SJSA1 (cell line): ENCODE measurements around the gene ANXA9. TPM values are rescaled to one million over a fixed set of nuclear protein-coding genes. Genes with fewer than 3 reads are reported as not detected.
A peak's percentile ranks its signal among the peaks of the same experiment; 100 is the strongest.

ENCODE experiments used
- DNase-seq, 2 experiments: peaks; one replicate each; pipeline ENCODE4 v3.0.0-alpha.2; 2015 to 2020; ENCODE audit warnings: low spot score in 2 of 2, low read depth in 1 of 2
- H3K27ac ChIP-seq: fragments of 250-450 bp; sonication (Bioruptor Pico); 2 replicates; pipeline ENCODE4 v1.5.1; 2020; ENCODE audit warnings: mild to moderate bottlenecking, moderate library complexity
- H3K27me3 ChIP-seq: fragments of 250-450 bp; sonication (Bioruptor Pico); replicated peaks from 2 replicates; pipeline ENCODE4 v1.5.1; 2020; ENCODE audit warnings: mild to moderate bottlenecking, moderate library complexity
- H3K36me3 ChIP-seq: fragments of 250-450 bp; sonication (Bioruptor Pico); 2 replicates; pipeline ENCODE4 v1.5.1; 2020; ENCODE audit warnings: mild to moderate bottlenecking
- H3K4me1 ChIP-seq: fragments of 250-450 bp; sonication (Bioruptor Pico); replicated peaks from 2 replicates; pipeline ENCODE4 v1.6.1; 2021; ENCODE audit warnings: mild to moderate bottlenecking
- H3K4me3 ChIP-seq: fragments of 250-450 bp; sonication (Bioruptor Pico); 2 replicates; pipeline ENCODE4 v1.5.1; 2020; ENCODE audit warnings: mild to moderate bottlenecking
- H3K9me3 ChIP-seq: fragments of 250-450 bp; sonication (Bioruptor Pico); replicated peaks from 2 replicates; pipeline ENCODE4 v1.5.1; 2020; ENCODE audit warnings: mild to moderate bottlenecking
- total RNA-seq: library from RNA; depleted of rRNA; stranded (reverse); fragments of >200 nt; shearing (Covaris generic); gene quantifications from 2 replicates; pipeline ENCODE4 v1.2.3, GENCODE V29; 2014

The ANXA9 gene
- total RNA-seq, 1 experiment from 2014 or later: not detected

DNA sequence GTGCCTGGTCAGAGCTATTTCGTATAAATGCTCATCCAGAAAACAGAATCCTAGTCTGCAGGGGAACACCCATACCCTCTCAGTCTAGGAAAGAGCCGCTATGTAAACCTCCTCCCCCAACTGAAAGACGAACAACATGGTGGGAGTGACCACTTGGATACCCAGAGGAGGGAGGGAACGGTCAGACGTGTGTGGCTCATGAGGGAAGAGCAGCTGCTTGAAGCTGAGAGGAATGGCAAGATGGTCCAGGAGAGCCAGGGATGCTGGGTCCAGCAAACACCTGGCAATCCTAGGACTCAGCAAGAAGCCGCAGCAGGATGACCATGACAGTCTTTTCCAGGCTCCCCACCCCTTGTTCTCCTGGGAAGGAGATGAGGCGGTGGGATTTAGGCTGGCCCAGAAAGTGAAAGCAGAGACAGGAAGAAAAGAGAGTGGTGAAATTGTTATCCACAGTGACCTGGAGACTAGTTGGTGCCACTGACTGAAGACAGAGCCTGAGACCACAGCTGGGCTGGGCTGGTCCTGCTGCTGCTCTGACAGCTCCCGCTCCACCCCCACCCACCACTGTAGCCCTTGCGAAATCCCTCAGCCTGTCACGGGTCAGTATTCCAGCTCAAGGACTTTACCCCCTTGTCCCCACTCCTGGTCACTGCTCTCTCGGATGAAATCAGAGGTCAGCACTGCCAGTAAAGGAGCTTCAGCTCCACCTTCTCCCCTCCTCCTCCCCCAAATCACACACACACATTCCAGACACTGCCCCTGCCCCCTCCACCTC, 11.1 kb upstream of the ANXA9 start:
- Histone ChIP-seq H3K27ac (no peak overlapping the region), H3K36me3 (peaks cover 64% of the 10 kb centered on the region), H3K4me3 (no peak overlapping the region)

DNA sequence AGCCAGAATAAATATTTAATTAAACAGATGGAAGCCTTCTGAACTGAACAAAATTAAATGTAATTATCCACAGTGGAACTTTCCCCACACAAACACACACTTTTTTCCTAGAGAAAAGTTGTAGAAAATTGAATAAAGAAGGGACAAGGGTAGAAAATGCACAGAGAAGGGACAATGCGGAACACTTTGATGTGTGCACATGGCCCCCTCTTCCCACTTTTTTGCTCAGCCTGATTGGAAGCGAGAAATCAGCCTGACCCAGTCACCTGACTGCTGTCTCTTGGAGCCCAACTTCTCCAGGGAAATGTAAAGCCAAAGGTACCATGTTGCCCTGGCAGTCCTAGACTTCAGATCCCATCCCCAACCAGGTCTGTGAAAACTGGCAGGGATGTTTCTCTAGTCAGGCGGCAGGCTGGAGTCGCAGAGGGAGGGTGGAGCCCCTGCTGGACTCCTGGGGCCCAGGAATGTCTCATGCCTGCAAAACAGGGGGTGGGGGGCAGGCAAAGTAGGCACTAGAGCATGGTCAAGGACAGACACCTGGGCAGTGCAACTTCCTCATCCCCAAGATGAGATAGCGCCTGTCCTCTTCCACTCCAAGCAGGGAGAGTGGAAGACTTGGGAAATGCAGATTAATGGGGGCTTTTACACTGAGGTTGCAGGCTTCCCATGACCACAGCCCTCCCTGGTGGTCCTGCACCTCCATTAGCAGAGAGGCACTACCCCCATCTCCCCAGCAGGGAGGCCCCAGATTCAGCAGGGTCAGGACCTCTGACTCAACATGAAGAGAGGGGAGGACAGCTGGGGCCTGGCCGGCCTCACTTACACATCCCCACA, 10.3 kb upstream of the ANXA9 start:
- peaks cover 37% of the 10 kb centered on the region for H3K4me1 ChIP-seq
- H3K9me3 ChIP-seq: no peaks in the 10 kb centered on the region
- H3K36me3 ChIP-seq: peaks cover 56% of the 10 kb centered on the region
- H3K4me3 ChIP-seq: no peak overlapping the region
- H3K27ac ChIP-seq: no peak overlapping the region
- no peak for DNase-seq
- H3K27me3 ChIP-seq: no peaks in the 10 kb centered on the region

More for the DNA sequence above, 11.1 kb upstream of the ANXA9 start:
- Histone ChIP-seq H3K27me3 (no peaks in the 10 kb centered on the region), H3K9me3 (no peaks in the 10 kb centered on the region), H3K4me1 (peaks cover 35% of the 10 kb centered on the region)
- DNase-seq: no peak

DNA sequence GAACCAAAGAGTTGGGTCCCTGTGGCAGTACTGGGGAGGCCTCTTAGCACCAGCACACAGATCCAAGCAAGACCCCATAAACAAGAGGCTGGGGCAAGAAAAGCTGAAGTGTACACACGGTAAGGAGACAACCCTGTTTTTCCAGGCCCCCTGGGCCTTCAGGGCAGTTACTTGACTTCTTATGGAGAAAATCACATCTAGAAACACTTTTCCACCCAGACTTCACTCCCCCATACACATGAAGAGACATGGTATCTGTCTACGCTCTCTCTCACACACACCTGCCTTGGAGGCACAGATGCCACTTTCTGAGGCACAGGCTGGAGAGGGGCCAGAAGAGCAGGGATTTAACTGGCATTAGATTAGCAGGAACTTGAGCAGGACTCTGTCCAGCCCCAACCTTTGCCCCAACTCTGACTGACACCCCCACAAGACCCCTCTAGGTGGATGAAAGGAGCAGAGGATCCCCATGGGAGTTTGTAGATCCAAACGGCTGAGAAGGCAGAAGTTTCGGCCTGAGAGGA, 9.6 kb upstream of the ANXA9 start:
- no peaks in the 10 kb centered on the region for H3K9me3 ChIP-seq
- no peak overlapping the region for H3K4me3 ChIP-seq
- peaks cover 49% of the 10 kb centered on the region for H3K36me3 ChIP-seq
- H3K4me1 ChIP-seq: peaks cover 44% of the 10 kb centered on the region
- no peaks in the 10 kb centered on the region for H3K27me3 ChIP-seq
- DNase-seq: no peak
- no peak overlapping the region for H3K27ac ChIP-seq

- H3K4me1 ChIP-seq: peaks cover 53% of the 10 kb centered on the region
- DNase-seq: no peak
- H3K27ac ChIP-seq: peak overlapping the region; percentile 88
- no peaks in the 10 kb centered on the region for H3K9me3 ChIP-seq
- H3K36me3 ChIP-seq: peaks cover 40% of the 10 kb centered on the region
- no peaks in the 10 kb centered on the region for H3K27me3 ChIP-seq
- H3K4me3 ChIP-seq: peak overlapping the region; percentile 96
Observed at GRCh38 chr1:150973258-150973835, 8.7 kb upstream of the ANXA9 start.

DNA sequence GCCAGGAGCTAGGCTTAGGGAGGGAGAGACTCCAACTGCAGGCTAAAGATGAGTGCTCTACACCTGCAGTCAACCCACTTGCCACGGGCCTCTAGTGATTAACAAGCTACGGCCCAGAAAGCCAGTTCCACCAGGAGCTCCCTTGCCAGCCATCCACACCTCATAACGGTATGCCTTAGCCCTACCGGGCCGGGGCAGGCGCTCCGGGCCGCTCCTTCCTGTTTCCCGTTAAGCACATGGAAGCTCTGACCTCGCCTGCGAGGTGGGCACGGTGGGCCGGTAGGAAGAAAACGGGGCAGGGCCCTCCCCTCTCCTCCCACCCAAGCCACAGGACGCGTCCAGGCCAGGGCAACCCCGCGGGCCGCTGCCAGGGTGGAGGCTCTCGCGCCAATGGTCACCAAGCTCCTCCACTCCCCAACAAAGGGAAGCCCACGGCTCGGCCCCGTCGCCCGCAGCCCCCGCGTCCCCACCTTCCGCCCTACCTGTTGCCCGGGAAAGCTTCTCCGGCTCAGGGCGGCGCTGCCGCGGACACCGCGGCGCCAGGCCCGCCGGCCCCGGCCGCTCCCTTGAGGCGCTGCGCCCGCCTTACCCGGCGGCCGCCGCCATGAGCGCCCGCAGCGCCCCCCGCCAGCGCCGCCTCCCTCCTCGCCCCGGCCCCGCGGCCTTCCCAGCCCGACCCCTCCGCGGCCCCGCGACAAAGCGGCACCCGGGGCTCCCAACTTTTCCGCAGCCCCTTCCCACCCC, 8.1 kb upstream of the ANXA9 start:
- peaks cover 34% of the 10 kb centered on the region for H3K36me3 ChIP-seq
- peak overlapping the region; percentile 96 for H3K4me3 ChIP-seq
- peak in 1 of 2 experiments; percentile 48 for DNase-seq
- no peaks in the 10 kb centered on the region for H3K9me3 ChIP-seq
- H3K27me3 ChIP-seq: no peaks in the 10 kb centered on the region
- peak overlapping the region; percentile 88 for H3K27ac ChIP-seq
- peaks cover 56% of the 10 kb centered on the region for H3K4me1 ChIP-seq

DNA sequence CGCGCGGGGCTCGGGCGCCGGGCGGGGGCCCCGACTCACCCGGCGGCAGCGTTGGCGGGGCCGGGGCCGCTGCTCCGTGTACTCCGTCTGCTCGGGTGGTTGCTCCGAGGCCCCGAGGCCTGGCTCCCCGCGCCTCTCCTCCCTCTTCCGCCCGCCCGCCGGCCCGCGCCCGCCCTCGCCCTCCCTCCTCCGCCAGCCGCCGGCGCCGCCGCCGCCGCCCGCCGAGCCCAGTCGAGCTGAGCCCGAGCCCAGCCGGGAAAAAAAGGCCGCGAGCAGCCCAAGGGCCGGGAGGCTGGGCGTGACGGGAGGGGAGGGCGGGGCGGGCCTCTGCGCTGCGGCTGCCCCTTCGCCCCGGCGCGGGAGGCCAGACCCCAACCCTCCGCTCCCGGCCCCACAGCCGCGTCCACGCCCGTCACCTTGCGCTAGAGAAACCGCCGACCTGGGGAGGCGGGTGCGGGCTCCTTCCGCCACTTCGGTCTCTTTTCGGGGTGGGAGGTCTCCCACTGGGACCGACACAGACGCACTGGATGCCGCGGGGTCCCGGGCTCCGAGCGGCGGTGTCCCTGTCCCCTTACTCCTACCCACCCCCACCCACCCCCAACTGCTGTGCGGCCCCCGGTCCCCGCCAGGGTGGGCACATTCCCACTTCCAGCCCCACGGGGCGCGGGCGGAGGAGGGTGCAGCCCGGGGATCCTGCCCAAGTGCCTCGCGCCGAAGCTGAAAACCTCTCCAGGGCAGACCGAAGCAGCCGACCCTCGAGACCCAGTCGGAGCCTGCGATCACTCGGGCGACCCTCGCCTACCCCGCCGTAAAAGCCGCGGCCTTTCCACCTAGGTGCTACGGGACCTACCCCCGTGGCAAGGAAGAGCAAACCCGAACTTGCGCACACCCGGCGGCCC, 7.3 kb upstream of the ANXA9 start, which contains the start of gene CERS2:
Gene CERS2, minus strand, starts transcription at position 256 of the 899 bp plus-strand sequence. CDS start 5,745 bp downstream, outside the sequence.
- H3K4me1 ChIP-seq: peaks cover 64% of the 10 kb centered on the region
- DNase-seq: peak; percentile 48 to 85
- H3K27ac ChIP-seq: peak within 1 kb of the TSS; percentile 88
- H3K9me3 ChIP-seq: no peaks in the 10 kb centered on the region
- peaks cover 31% of the 10 kb centered on the region for H3K36me3 ChIP-seq
- peak within 1 kb of the TSS; percentile 96 for H3K4me3 ChIP-seq
- no peaks in the 10 kb centered on the region for H3K27me3 ChIP-seq

GRCh38 chr1:150976401-150976821, 5.7 kb upstream of the ANXA9 start:
- no peak overlapping the region for H3K4me3 ChIP-seq
- peaks cover 27% of the 10 kb centered on the region for H3K36me3 ChIP-seq
- H3K27me3 ChIP-seq: no peaks in the 10 kb centered on the region
- peaks cover 57% of the 10 kb centered on the region for H3K4me1 ChIP-seq
- no peaks in the 10 kb centered on the region for H3K9me3 ChIP-seq
- H3K27ac ChIP-seq: no peak overlapping the region
- DNase-seq: no peak

- H3K36me3 ChIP-seq: peaks cover 21% of the 10 kb centered on the region
- peaks cover 51% of the 10 kb centered on the region for H3K4me1 ChIP-seq
- DNase-seq: peak; percentile 72 to 90
- H3K4me3 ChIP-seq: no peak overlapping the region
- H3K27ac ChIP-seq: peak overlapping the region; percentile 50
- H3K9me3 ChIP-seq: no peaks in the 10 kb centered on the region
- H3K27me3 ChIP-seq: no peaks in the 10 kb centered on the region
Observed at GRCh38 chr1:150976879-150977694, 5.0 kb upstream of the ANXA9 start.

DNA sequence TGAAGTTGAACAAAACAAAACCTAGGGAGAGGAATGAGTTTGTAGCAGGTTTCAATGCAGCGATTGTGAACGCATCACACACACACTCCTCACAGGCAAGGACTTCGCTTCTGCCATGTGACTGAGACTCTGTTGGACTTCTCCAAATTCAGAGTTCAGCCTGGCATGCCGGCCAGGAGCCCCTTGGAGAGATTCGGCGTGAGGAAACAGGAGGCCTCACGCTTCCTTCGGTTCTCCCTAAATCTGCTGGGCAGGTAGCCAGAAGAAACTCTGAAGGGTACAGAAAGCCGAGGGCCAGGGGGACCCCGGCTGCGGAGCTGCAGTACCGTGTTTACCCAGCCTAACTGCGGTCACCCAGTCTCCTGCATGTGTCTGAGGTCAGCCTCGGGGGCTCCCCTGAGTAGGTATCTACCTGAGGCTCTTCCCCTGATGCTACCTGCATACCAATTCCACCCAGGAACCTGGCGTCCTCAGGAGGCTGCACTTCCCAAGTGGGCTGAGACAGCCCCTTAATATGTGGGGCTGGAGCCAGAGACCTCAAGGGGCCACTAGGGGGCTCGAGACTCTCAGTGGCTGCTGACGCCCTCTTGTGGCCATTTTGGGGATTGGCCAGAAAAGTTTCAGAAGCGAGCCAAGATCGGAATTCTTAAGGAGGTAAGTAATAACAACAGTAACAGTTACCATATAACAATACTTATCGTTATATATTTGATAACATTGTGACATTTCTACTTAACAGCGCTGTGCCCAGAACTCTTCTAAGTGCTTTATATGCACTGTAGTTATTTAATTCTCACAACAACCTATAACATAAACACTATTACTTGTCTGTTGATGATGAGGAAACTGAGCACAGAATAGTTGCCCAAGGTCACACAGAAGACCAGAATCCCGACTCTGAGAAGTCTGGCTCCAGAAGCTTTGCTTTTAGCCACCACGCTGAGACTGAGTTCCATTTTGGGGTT, 2.7 kb upstream of the ANXA9 start:
- H3K27ac ChIP-seq: no peak overlapping the region
- H3K36me3 ChIP-seq: peaks cover 2% of the 10 kb centered on the region
- peak; percentile 82 for DNase-seq
- no peaks in the 10 kb centered on the region for H3K27me3 ChIP-seq
- no peaks in the 10 kb centered on the region for H3K9me3 ChIP-seq
- no peak overlapping the region for H3K4me3 ChIP-seq
- peaks cover 34% of the 10 kb centered on the region for H3K4me1 ChIP-seq

DNA sequence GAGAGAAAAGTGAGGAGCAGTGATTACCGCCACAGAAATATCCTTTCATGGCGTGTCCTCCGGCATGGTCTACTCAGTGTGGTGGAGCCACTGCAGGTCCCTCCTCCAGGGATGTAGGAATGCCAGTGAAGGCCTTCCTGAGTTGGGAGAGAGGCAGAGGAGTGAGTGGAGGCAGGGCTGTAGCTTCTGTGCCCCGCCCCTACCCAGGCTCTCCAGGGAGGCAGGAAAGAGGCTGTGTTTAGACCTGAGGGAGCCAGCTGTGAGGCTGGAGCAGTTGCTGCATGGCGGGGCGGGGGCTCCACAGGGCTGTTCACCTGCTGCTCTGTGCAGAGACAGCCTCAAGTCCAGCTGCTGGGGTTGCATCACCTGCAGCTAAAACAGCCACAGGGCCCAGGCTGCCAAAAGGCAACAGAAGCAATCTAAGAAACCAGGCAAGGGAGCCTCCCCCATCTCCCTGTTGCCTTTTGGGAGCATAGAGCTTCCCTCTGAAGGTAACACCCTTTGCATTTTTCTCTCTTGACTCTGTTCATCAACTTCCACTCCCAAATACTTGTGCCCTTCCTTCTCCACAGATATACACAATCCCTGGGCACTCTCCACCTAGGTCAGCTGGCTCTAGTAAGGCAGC, 801 bp upstream of the ANXA9 start:
- Histone ChIP-seq H3K36me3 (no peaks in the 10 kb centered on the region), H3K9me3 (no peaks in the 10 kb centered on the region), H3K4me3 (no peak overlapping the region), H3K4me1 (peaks cover 30% of the 10 kb centered on the region), H3K27me3 (no peaks in the 10 kb centered on the region), H3K27ac (no peak overlapping the region)
- no peak for DNase-seq
